ENCODE measurements around the gene RANBP6. TPM values are rescaled to one million over a fixed set of nuclear protein-coding genes. Genes with fewer than 3 reads are reported as not detected.

Gene RANBP6
- total RNA-seq, 2 experiments from 2014 or later, result 36.7 to 40.6 TPM

DNA sequence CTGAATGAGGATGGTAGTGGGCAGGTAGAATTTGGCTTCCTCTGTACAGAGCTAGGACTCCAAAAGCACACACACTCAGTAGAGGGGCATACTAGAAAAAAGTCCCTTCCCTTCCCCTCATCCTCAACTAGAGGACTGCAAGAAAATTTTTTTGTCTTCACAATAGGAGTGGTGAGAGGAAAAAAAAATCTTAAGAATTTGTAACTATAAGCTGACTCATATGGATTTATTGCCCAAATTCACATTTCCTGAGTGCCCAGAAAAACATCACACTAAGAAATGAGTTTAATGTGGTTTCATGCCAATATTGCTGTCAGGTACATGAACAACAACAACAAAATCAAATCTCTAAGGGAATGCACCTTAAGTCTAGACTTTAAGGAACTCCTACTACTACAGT is 43.7 kb downstream of the RANBP6 start:
- H3K36me3 Mint-ChIP-seq (ENCODE audit: low read depth), result peaks cover 93% of the 10 kb centered on the region
- H3K27ac ChIP-seq (ENCODE audit: low read depth in 1 of 2, low read length in 2 of 2), result no peak overlapping the region
- peaks cover 27% of the 10 kb centered on the region for H3K4me1 Mint-ChIP-seq (ENCODE audit: low read depth)
- peaks cover 54% of the 10 kb centered on the region for H3K36me3 ChIP-seq (ENCODE audit: insufficient read depth, low read length)
- no peaks in the 10 kb centered on the region for H3K4me1 ChIP-seq (ENCODE audit: insufficient read depth, low read length)
- H3K9me3 Mint-ChIP-seq, result peaks cover 2% of the 10 kb centered on the region
- TF ChIP-seq, protein P1, sequence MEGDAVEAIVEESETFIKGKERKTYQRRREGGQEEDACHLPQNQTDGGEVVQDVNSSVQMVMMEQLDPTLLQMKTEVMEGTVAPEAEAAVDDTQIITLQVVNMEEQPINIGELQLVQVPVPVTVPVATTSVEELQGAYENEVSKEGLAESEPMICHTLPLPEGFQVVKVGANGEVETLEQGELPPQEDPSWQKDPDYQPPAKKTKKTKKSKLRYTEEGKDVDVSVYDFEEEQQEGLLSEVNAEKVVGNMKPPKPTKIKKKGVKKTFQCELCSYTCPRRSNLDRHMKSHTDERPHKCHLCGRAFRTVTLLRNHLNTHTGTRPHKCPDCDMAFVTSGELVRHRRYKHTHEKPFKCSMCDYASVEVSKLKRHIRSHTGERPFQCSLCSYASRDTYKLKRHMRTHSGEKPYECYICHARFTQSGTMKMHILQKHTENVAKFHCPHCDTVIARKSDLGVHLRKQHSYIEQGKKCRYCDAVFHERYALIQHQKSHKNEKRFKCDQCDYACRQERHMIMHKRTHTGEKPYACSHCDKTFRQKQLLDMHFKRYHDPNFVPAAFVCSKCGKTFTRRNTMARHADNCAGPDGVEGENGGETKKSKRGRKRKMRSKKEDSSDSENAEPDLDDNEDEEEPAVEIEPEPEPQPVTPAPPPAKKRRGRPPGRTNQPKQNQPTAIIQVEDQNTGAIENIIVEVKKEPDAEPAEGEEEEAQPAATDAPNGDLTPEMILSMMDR (IDR thresholded peaks at IDR 0.05), result no peak
- H3K4me3 Mint-ChIP-seq, result no peak overlapping the region
- H3K9me3 ChIP-seq (ENCODE audit: control insufficient read depth in 1 of 2, insufficient read depth in 1 of 2, low read length in 2 of 2), result no peaks in the 10 kb centered on the region
- CTCF ChIA-PET, result interaction anchor here (1.1 to 1.5 kb wide), 2 partner anchors 86 to 130 kb away, joined by 3 read pairs; no protein-coding TSS in a partner anchor
- no peak for ATAC-seq (ENCODE audit: poor library complexity)
- H3K4me3 ChIP-seq (ENCODE audit: low read length), result no peak overlapping the region
- no peak overlapping the region for H3K27ac Mint-ChIP-seq
- POLR2A ChIA-PET, result no interaction called here
- no peaks in the 10 kb centered on the region for H3K27me3 Mint-ChIP-seq
- intact Hi-C loops (cut with DNase I, micrococcal nuclease), result no loop called here
- no peak for DNase-seq
- no peaks in the 10 kb centered on the region for H3K27me3 ChIP-seq (ENCODE audit: control insufficient read depth in 1 of 2, insufficient read depth in 2 of 2, low read length in 2 of 2)

Small RNA genes within 50 kb of the gene (microRNA-seq; reads per million reads assigned to microRNA genes)
- gene MIR4665 (ENCODE audit: borderline microRNAs expressed, borderline replicate concordance), result 1.4 reads per million

Other genes with a start within 250 kb of the RANBP6 start
- 1 to 10 TPM; 5.8 to 6.8 TPM for gene ERMP1, start 182.5 kb downstream of the RANBP6 start, total RNA-seq
- not detected for gene MLANA, start 124.7 kb downstream of the RANBP6 start, total RNA-seq
- gene IL33, start 200.2 kb upstream of the RANBP6 start, total RNA-seq, result not detected

All from CD4-positive, alpha-beta T cell (primary cell).